H1 (cell line): ENCODE results near the gene MRPS10. TPM values are rescaled to one million over a fixed set of nuclear protein-coding genes. Genes with fewer than 3 reads are reported as not detected.

ENCODE experiments used
- CTCF ChIA-PET: fragments of 300-600 bp; sonication (Branson Sonifier 250); formaldehyde crosslinking; loops from one replicate; lab custom pipeline; 2021; ENCODE audit not compliant: partially characterized antibody; lab: Charles Lee
- POLR2A ChIA-PET: fragments of 300-600 bp; sonication (Branson Sonifier 250); formaldehyde crosslinking; loops from one replicate; lab custom pipeline; 2021; ENCODE audit warnings: inconsistent platforms; ENCODE audit not compliant: partially characterized antibody; lab: Charles Lee
- DNase-seq, 2 experiments: peaks; one replicate each; pipeline versions ENCODE4 v3.0.0 to v3.0.0-alpha.2; 2010 to 2022; ENCODE audit warnings: low spot score in 2 of 2, low read depth in 1 of 2, mixed read lengths in 1 of 2
- FAIRE-seq: peaks from 2 replicates; lab custom pipeline; 2011; peaks lifted over from hg19 to GRCh38; lab: Jason Lieb, UNC
- H2AFZ ChIP-seq: 2 replicates; pipeline ENCODE4 v1.8.1; 2012; ENCODE audit warnings: low read length, inconsistent platforms
- H2AK5ac ChIP-seq: 2 replicates; pipeline ENCODE4 v1.6.1; 2013; ENCODE audit warnings: low read depth, low read length
- H2BK120ac ChIP-seq: replicated peaks from 2 replicates; pipeline ENCODE3; 2013; ENCODE audit warnings: low read depth, low read length, inconsistent platforms
- H2BK12ac ChIP-seq: 2 replicates; pipeline ENCODE4 v1.6.1; 2013; ENCODE audit warnings: low read depth, low read length
- H2BK15ac ChIP-seq: 2 replicates; pipeline ENCODE4 v1.6.1; 2013; ENCODE audit warnings: low read length
- H2BK20ac ChIP-seq: 2 replicates; pipeline ENCODE4 v1.6.1; 2013; ENCODE audit warnings: low read length
- H2BK5ac ChIP-seq: 2 replicates; pipeline ENCODE4 v1.6.1; 2013; ENCODE audit warnings: low read depth, low read length
- H3K14ac ChIP-seq: 2 replicates; pipeline ENCODE4 v1.6.1; 2013; ENCODE audit warnings: inconsistent platforms; ENCODE audit not compliant: insufficient read length
- H3K18ac ChIP-seq: 2 replicates; pipeline ENCODE4 v1.6.1; 2013; ENCODE audit warnings: low read length; ENCODE audit errors: extremely low read depth
- H3K23ac ChIP-seq: 2 replicates; pipeline ENCODE4 v1.6.1; 2013; ENCODE audit warnings: inconsistent platforms; ENCODE audit not compliant: insufficient read length
- H3K23me2 ChIP-seq: 2 replicates; pipeline ENCODE4 v1.6.1; 2013; ENCODE audit warnings: low read depth, low read length
- H3K27ac ChIP-seq: 2 replicates; pipeline ENCODE4 v1.6.1; 2011; ENCODE audit warnings: low read depth, low read length, inconsistent platforms
- H3K27me3 ChIP-seq, 4 experiments: replicated peaks in 1 of 4; 1 replicate in 1 of 4; 2 replicates in 3 of 4; pipeline versions ENCODE4 v1.6.1 to v1.8.1; 2011 to 2013; ENCODE audit warnings: low read length in 3 of 4, mild to moderate bottlenecking in 3 of 4, inconsistent platforms in 2 of 4, mixed read lengths in 2 of 4, moderate library complexity in 1 of 4; ENCODE audit not compliant: control insufficient read depth in 3 of 4, insufficient read depth in 3 of 4; ENCODE audit errors: extremely low read depth in 1 of 4
- H3K36me3 ChIP-seq, 4 experiments: 2 replicates each; pipeline versions ENCODE4 v1.6.1 to v1.8.1; 2011 to 2013; ENCODE audit warnings: mild to moderate bottlenecking in 4 of 4, low read length in 3 of 4, moderate library complexity in 2 of 4, control low read depth in 1 of 4, inconsistent platforms in 1 of 4; ENCODE audit not compliant: insufficient read depth in 4 of 4, control insufficient read depth in 2 of 4
- H3K4ac ChIP-seq: replicated peaks from 2 replicates; pipeline ENCODE3; 2013; ENCODE audit warnings: low read length, low read depth, mixed read lengths, inconsistent platforms; ENCODE audit not compliant: insufficient read length
- H3K4me1 ChIP-seq, 4 experiments: replicated peaks in 1 of 4; 1 replicate in 1 of 4; 2 replicates in 3 of 4; pipeline versions ENCODE4 v1.6.1 to v1.8.1; 2011 to 2013; ENCODE audit warnings: low read length in 3 of 4, inconsistent platforms in 2 of 4, mixed read lengths in 1 of 4; ENCODE audit not compliant: insufficient read depth in 4 of 4, control insufficient read depth in 3 of 4
- H3K4me2 ChIP-seq, 2 experiments: 2 replicates each; pipeline versions ENCODE4 v1.6.1 to v1.8.1; 2011 to 2013; ENCODE audit warnings: low read depth in 2 of 2, low read length in 2 of 2, control low read depth in 1 of 2, inconsistent platforms in 1 of 2, mild to moderate bottlenecking in 1 of 2; ENCODE audit not compliant: insufficient read depth in 1 of 2
- H3K4me3 ChIP-seq, 4 experiments: fragments of 200-600, 300-600 bp in 1 of 4; sonication (generic), shearing (Covaris generic), sonication (Bioruptor Twin) in 1 of 4; 2 replicates each; pipeline versions ENCODE4 v1.5.1 to v1.8.1; 2011 to 2016; ENCODE audit warnings: low read length in 4 of 4, low read depth in 3 of 4, control low read depth in 2 of 4, inconsistent platforms in 2 of 4, mild to moderate bottlenecking in 2 of 4, mixed read lengths in 1 of 4, moderate library complexity in 1 of 4; ENCODE audit not compliant: insufficient read depth in 2 of 4; ENCODE audit errors: extremely low read depth in 1 of 4
- H3K56ac ChIP-seq: replicated peaks from 2 replicates; pipeline ENCODE3; 2013; ENCODE audit warnings: low read depth, mild to moderate bottlenecking, mixed read lengths, low read length, inconsistent platforms; ENCODE audit not compliant: insufficient read length
- H3K79me1 ChIP-seq: 2 replicates; pipeline ENCODE4 v1.6.1; 2013; ENCODE audit warnings: low read depth, low read length, control low read depth
- H3K79me2 ChIP-seq, 2 experiments: 2 replicates each; pipeline versions ENCODE4 v1.6.1 to v1.8.1; 2012 to 2013; ENCODE audit warnings: low read length in 2 of 2, mild to moderate bottlenecking in 2 of 2, inconsistent platforms in 1 of 2; ENCODE audit not compliant: insufficient read depth in 2 of 2, control insufficient read depth in 1 of 2
- H3K9ac ChIP-seq, 4 experiments: replicated peaks in 1 of 4; 1 replicate in 1 of 4; 2 replicates in 3 of 4; pipeline versions ENCODE4 v1.6.1 to v1.8.1; 2011 to 2013; ENCODE audit warnings: low read depth in 3 of 4, low read length in 3 of 4, control low read depth in 2 of 4, mild to moderate bottlenecking in 2 of 4, moderate library complexity in 2 of 4, inconsistent platforms in 1 of 4; ENCODE audit errors: extremely low read depth in 1 of 4
- H3K9me3 ChIP-seq, 2 experiments: 2 replicates each; pipeline versions ENCODE4 v1.6.1 to v1.8.1; 2012 to 2013; ENCODE audit warnings: mild to moderate bottlenecking in 2 of 2, moderate library complexity in 2 of 2, control low read depth in 1 of 2, inconsistent platforms in 1 of 2, low read depth in 1 of 2, low read length in 1 of 2, mixed read lengths in 1 of 2; ENCODE audit not compliant: insufficient read depth in 2 of 2
- H4K20me1 ChIP-seq, 2 experiments: replicated peaks in 1 of 2; 2 replicates each; pipeline versions ENCODE3 to v1.8.1; 2011 to 2013; ENCODE audit warnings: inconsistent platforms in 2 of 2, low read length in 2 of 2, mild to moderate bottlenecking in 1 of 2; ENCODE audit not compliant: insufficient read depth in 2 of 2, control insufficient read depth in 1 of 2
- H4K5ac ChIP-seq: 2 replicates; pipeline ENCODE4 v1.6.1; 2013; ENCODE audit warnings: low read length, low read depth, mixed read lengths, inconsistent platforms; ENCODE audit not compliant: insufficient read length
- H4K8ac ChIP-seq: 2 replicates; pipeline ENCODE4 v1.8.0; 2013; ENCODE audit warnings: mild to moderate bottlenecking, moderate library complexity, low read length, inconsistent platforms; ENCODE audit not compliant: insufficient read depth; ENCODE audit errors: extremely low read depth
- H4K91ac ChIP-seq: replicated peaks from 2 replicates; pipeline ENCODE3; 2013; ENCODE audit warnings: low read length, mixed read lengths, inconsistent platforms; ENCODE audit not compliant: insufficient read length
- HDAC2 ChIP-seq, 2 experiments: fragments of 300-600 bp in 1 of 2; sonication (generic) in 1 of 2; IDR thresholded peaks; 2 replicates each; pipeline ENCODE4 v1.6.1; 2011 to 2012; ENCODE audit warnings: low read depth in 2 of 2, low read length in 2 of 2, mild to moderate bottlenecking in 2 of 2, moderate library complexity in 2 of 2, borderline replicate concordance in 1 of 2, inconsistent platforms in 1 of 2
- HDAC6 ChIP-seq: IDR thresholded peaks from one replicate; pipeline ENCODE4 v1.7.1; 2012; ENCODE audit warnings: low read depth, mild to moderate bottlenecking, inconsistent platforms, low read length, moderate library complexity
- KDM5A ChIP-seq: fragments of 200-600 bp; IDR thresholded peaks from 2 replicates; pipeline ENCODE4 v1.7.1; 2012; ENCODE audit warnings: mild to moderate bottlenecking, low read length, inconsistent platforms, mixed read lengths
- MAFK ChIP-seq: IDR thresholded peaks from 2 replicates; pipeline ENCODE4 v1.6.1; 2012; ENCODE audit warnings: low read depth, mild to moderate bottlenecking, improper control_type of control experiment, low read length
- POLR2A ChIP-seq, 2 experiments: IDR thresholded peaks; 1 replicate in 1 of 2; 2 replicates in 1 of 2; pipeline ENCODE4 v1.6.1; 2011; ENCODE audit warnings: low read depth in 2 of 2, low read length in 2 of 2, mild to moderate bottlenecking in 2 of 2; ENCODE audit errors: control extremely low read depth in 1 of 2
- RAD21 ChIP-seq, 2 experiments: IDR thresholded peaks in 1 of 2; conservative IDR thresholded peaks in 1 of 2; 2 replicates each; pipeline ENCODE4 v1.6.1; 2011; ENCODE audit warnings: low read depth in 2 of 2, low read length in 2 of 2, improper control_type of control experiment in 1 of 2, inconsistent platforms in 1 of 2, mild to moderate bottlenecking in 1 of 2, moderate library complexity in 1 of 2
- RBBP5 ChIP-seq: IDR thresholded peaks from 2 replicates; pipeline ENCODE4 v1.7.1; 2012; ENCODE audit warnings: low read depth, mild to moderate bottlenecking, inconsistent platforms, low read length, moderate library complexity, borderline replicate concordance
- YY1 ChIP-seq: IDR thresholded peaks from 2 replicates; pipeline ENCODE4 v1.6.1; 2011; ENCODE audit warnings: low read depth, mild to moderate bottlenecking, low read length
- WGBS, 2 experiments: shearing (Covaris generic) in 1 of 2; methylation state at CpG; one replicate each; pipeline versions ENCODE4 v1.1.6 to v1.1.7; 2013 to 2015; ENCODE audit warnings: low lambda C conversion rate in 2 of 2, mixed read lengths in 2 of 2, inconsistent platforms in 1 of 2, low coverage in 1 of 2, missing lambda C conversion rate in 1 of 2; ENCODE audit not compliant: insufficient replicate concordance in 2 of 2, insufficient coverage in 1 of 2, insufficient read length in 1 of 2; ENCODE audit errors: extremely low coverage in 1 of 2, missing lambda C conversion rate in 1 of 2; 5-methylcytosine and 5-hydroxymethylcytosine counted together
- polyA plus RNA-seq, 7 experiments: library from polyadenylated mRNA; depleted of rRNA in 3 of 7; stranded (reverse) in 5 of 7; unstranded in 2 of 7; fragments of >200 nt in 5 of 7; fragments of 200-250 nt in 2 of 7; gene quantifications; 1 replicate in 5 of 7; 2 replicates in 1 of 7; 4 replicates in 1 of 7; pipeline versions ENCODE4 v1.2.1 to v1.2.3, GENCODE V29; 2011 to 2013; ENCODE audit warnings: missing spikeins in 2 of 7, mixed read lengths in 2 of 7
- total RNA-seq: library from RNA; stranded (reverse); fragmentation: NEBNext Ultra II Directional; extraction: Animal tissue kit (Norgen Biotek cat#: 25700); gene quantifications from 2 replicates; pipeline ENCODE4 v1.2.1, GENCODE V29; 2021
- TF ChIP-seq, protein P1 (sequence below): IDR thresholded peaks from 2 replicates; pipeline ENCODE4 v1.6.1; 2012; ENCODE audit warnings: low read length, inconsistent platforms

The MRPS10 gene
- total and polyA plus RNA-seq, 2 of the 8 experiments (the other 6 are each of a cell fraction or from before 2014, with no cell fraction given): 20.5 to 33.6 TPM

DNA sequence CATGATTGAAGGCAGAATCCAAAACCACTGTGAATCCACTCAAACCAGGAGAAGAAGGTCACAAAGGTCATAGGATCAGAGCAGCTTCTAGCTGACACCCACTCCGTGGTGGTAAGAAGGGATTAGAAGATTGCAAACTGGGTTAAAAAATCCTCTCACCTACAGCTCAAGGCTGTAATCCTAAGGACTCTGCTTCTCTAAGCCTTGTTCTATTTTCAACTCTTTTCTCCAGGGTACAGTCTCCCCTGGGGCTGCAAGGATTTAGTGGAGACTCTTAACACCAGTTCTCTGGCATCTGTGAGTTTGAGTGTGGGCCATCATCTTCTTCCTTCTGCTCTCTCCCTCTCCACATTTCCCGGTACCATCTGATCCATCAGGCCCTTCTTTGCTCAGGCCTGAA lies 44.6 kb downstream of the MRPS10 start, which contains the start of gene GUCA1A:
GUCA1A (plus strand) TSS at position 264 of the 400 bp plus-strand sequence. CDS start 250 bp downstream, outside the sequence.
- Histone ChIP-seq H3K4ac (no peak within 1 kb of the TSS), H3K36me3 (no peaks in the 10 kb centered on the region), H2AFZ (no peak within 1 kb of the TSS), H2BK20ac (no peak within 1 kb of the TSS), H3K4me3 (no peak within 1 kb of the TSS), H4K20me1 (no peaks in the 10 kb centered on the region), H4K8ac (no peak within 1 kb of the TSS), H3K18ac (no peak within 1 kb of the TSS), H3K23ac (no peak within 1 kb of the TSS), H2BK15ac (0 out of 2 replicates have a peak within 1 kb of the TSS, but pooled peaks have one; percentile 81), H3K79me1 (no peaks in the 10 kb centered on the region), H2BK120ac (no peak within 1 kb of the TSS), H3K14ac (no peak within 1 kb of the TSS), H3K4me1 (peaks cover 3 to 8% (median 4%) of the 10 kb centered on the region in 4 experiments; a peak in 6 of 7 replicates), H3K4me2 (no peak within 1 kb of the TSS), H4K5ac (no peak within 1 kb of the TSS), H3K9ac (no peak within 1 kb of the TSS), H3K27ac (no peak within 1 kb of the TSS), H3K9me3 (no peaks in the 10 kb centered on the region), H2AK5ac (no peak within 1 kb of the TSS), H4K91ac (peak within 1 kb of the TSS; percentile 80), H2BK12ac (peak within 1 kb of the TSS; percentile 84; the same call in 1 of the 2 replicates), H3K79me2 (no peaks in the 10 kb centered on the region), H3K23me2 (peaks cover 4% of the 10 kb centered on the region), H2BK5ac (no peak within 1 kb of the TSS), H3K56ac (no peak within 1 kb of the TSS), H3K27me3 (no peaks in the 10 kb centered on the region; a peak in 2 of 7 replicates)
- no peak for DNase-seq
- WGBS, 2 experiments: 91% methylated on average over 2 of the region's 2 CpGs; no CpG with 5 or more reads in 1 of the 2 experiments
- no peak for FAIRE-seq
- ChIA-PET POLR2A (no interaction called here), CTCF (interaction anchor here (1.3 to 2.1 kb wide), 4 partner anchors 9 to 97 kb away, joined by 5 to 11 read pairs (median 6); no protein-coding TSS in a partner anchor)
- TF ChIP-seq RBBP5: no peak
- TF ChIP-seq HDAC6: no peak
- TF ChIP-seq HDAC2 (IDR thresholded peaks at IDR 0.05; ENCODE audit: borderline replicate concordance in 1 of 2, low read depth in 2 of 2, low read length in 2 of 2): no peak
- no peak for TF ChIP-seq MAFK
- TF ChIP-seq RAD21 (IDR thresholded peaks at IDR 0.05 in 1 of 2, conservative IDR thresholded peaks at IDR 0.05 in 1 of 2; ENCODE audit: low read depth in 2 of 2, low read length in 2 of 2): no peak
- TF ChIP-seq, protein P1, sequence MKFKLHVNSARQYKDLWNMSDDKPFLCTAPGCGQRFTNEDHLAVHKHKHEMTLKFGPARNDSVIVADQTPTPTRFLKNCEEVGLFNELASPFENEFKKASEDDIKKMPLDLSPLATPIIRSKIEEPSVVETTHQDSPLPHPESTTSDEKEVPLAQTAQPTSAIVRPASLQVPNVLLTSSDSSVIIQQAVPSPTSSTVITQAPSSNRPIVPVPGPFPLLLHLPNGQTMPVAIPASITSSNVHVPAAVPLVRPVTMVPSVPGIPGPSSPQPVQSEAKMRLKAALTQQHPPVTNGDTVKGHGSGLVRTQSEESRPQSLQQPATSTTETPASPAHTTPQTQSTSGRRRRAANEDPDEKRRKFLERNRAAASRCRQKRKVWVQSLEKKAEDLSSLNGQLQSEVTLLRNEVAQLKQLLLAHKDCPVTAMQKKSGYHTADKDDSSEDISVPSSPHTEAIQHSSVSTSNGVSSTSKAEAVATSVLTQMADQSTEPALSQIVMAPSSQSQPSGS: no peak
- TF ChIP-seq KDM5A: no peak
- TF ChIP-seq YY1: no peak
- no peak for TF ChIP-seq POLR2A (IDR thresholded peaks at IDR 0.05; ENCODE audit: control extremely low read depth in 1 of 2, low read depth in 2 of 2, low read length in 2 of 2)
